ENCODE data around the gene CYYR1. TPM values are rescaled to one million over a fixed set of nuclear protein-coding genes. Genes with fewer than 3 reads are reported as not detected.

The CYYR1 gene
- total RNA-seq, 1 experiment from 2014 or later: not detected

- Mint-ChIP-seq H3K27me3 (ENCODE audit: insufficient read depth, unreplicated experiment) (peaks cover 3% of the 10 kb centered on the region), H3K4me3 (ENCODE audit: unreplicated experiment) (no peak overlapping the region), H3K36me3 (ENCODE audit: insufficient read depth, unreplicated experiment) (no peaks in the 10 kb centered on the region), H3K4me1 (ENCODE audit: low read depth, unreplicated experiment) (no peaks in the 10 kb centered on the region), H3K9me3 (ENCODE audit: unreplicated experiment) (no peaks in the 10 kb centered on the region), H3K27ac (ENCODE audit: unreplicated experiment) (no peak overlapping the region)
- ChIA-PET POLR2A (no interaction called here), CTCF (no interaction called here)
- intact Hi-C loops (cut with micrococcal nuclease; ENCODE audit: unreplicated experiment): no loop called here
- Histone ChIP-seq H3K4me1 (no peaks in the 10 kb centered on the region), H3K27me3 (replicated peaks; ENCODE audit: control insufficient read depth, insufficient read depth, low read length) (no peaks in the 10 kb centered on the region), H3K36me3 (ENCODE audit: control insufficient read depth, insufficient read depth, low read length) (no peaks in the 10 kb centered on the region), H3K9me3 (no peaks in the 10 kb centered on the region), H3K4me3 (ENCODE audit: low read depth, low read length) (no peak overlapping the region)
- no peak for DNase-seq
- no TSS peak for BruUV-seq (replicated peaks)
- TF ChIP-seq CTCF (IDR thresholded peaks at IDR 0.05; ENCODE audit: insufficient read depth in 1 of 2, low read depth in 1 of 2, low read length in 1 of 2, severe bottlenecking in 1 of 2, unreplicated experiment in 1 of 2): no peak
These were observed 7.5 kb downstream of the CYYR1 start for GRCh38 chr21:26565546-26565945.

GRCh38 chr21:26565111-26565510, 8.0 kb downstream of the CYYR1 start:
- H3K9me3 ChIP-seq: no peaks in the 10 kb centered on the region
- H3K4me3 ChIP-seq (ENCODE audit: low read depth, low read length): no peak overlapping the region
- H3K36me3 ChIP-seq (ENCODE audit: control insufficient read depth, insufficient read depth, low read length): no peaks in the 10 kb centered on the region
- TF ChIP-seq CTCF (IDR thresholded peaks at IDR 0.05; ENCODE audit: insufficient read depth in 1 of 2, low read depth in 1 of 2, low read length in 1 of 2, severe bottlenecking in 1 of 2, unreplicated experiment in 1 of 2): no peak
- H3K4me1 ChIP-seq: no peaks in the 10 kb centered on the region
- no peak for DNase-seq
- intact Hi-C loops (cut with micrococcal nuclease; ENCODE audit: unreplicated experiment): no loop called here
- Mint-ChIP-seq H3K27me3 (ENCODE audit: insufficient read depth, unreplicated experiment) (peaks cover 3% of the 10 kb centered on the region), H3K4me3 (ENCODE audit: unreplicated experiment) (no peak overlapping the region), H3K4me1 (ENCODE audit: low read depth, unreplicated experiment) (no peaks in the 10 kb centered on the region), H3K27ac (ENCODE audit: unreplicated experiment) (no peak overlapping the region), H3K9me3 (ENCODE audit: unreplicated experiment) (no peaks in the 10 kb centered on the region), H3K36me3 (ENCODE audit: insufficient read depth, unreplicated experiment) (no peaks in the 10 kb centered on the region)
- ChIA-PET POLR2A (no interaction called here), CTCF (no interaction called here)
- BruUV-seq (replicated peaks): no TSS peak
- H3K27me3 ChIP-seq (replicated peaks; ENCODE audit: control insufficient read depth, insufficient read depth, low read length): no peaks in the 10 kb centered on the region

- no peaks in the 10 kb centered on the region for H3K27me3 ChIP-seq (replicated peaks; ENCODE audit: control insufficient read depth, insufficient read depth, low read length)
- Mint-ChIP-seq H3K36me3 (ENCODE audit: insufficient read depth, unreplicated experiment) (no peaks in the 10 kb centered on the region), H3K4me3 (ENCODE audit: unreplicated experiment) (no peak overlapping the region), H3K27me3 (ENCODE audit: insufficient read depth, unreplicated experiment) (peaks cover 3% of the 10 kb centered on the region), H3K27ac (ENCODE audit: unreplicated experiment) (no peak overlapping the region), H3K9me3 (ENCODE audit: unreplicated experiment) (no peaks in the 10 kb centered on the region), H3K4me1 (ENCODE audit: low read depth, unreplicated experiment) (no peaks in the 10 kb centered on the region)
- no peaks in the 10 kb centered on the region for H3K9me3 ChIP-seq
- CTCF ChIA-PET: no interaction called here
- no peaks in the 10 kb centered on the region for H3K36me3 ChIP-seq (ENCODE audit: control insufficient read depth, insufficient read depth, low read length)
- no peak for TF ChIP-seq CTCF (IDR thresholded peaks at IDR 0.05; ENCODE audit: insufficient read depth in 1 of 2, low read depth in 1 of 2, low read length in 1 of 2, severe bottlenecking in 1 of 2, unreplicated experiment in 1 of 2)
- no peak overlapping the region for H3K4me3 ChIP-seq (ENCODE audit: low read depth, low read length)
- POLR2A ChIA-PET: no interaction called here
- no peak for DNase-seq
- BruUV-seq (replicated peaks): no TSS peak
- intact Hi-C loops (cut with micrococcal nuclease; ENCODE audit: unreplicated experiment): no loop called here
- H3K4me1 ChIP-seq: no peaks in the 10 kb centered on the region
These were observed 9.1 kb downstream of the CYYR1 start for GRCh38 chr21:26563856-26564503.
